Measurements from ENCODE around the gene CNTN5.

CNTN5 gene

GRCh38 chr11:100319691-100320090 is 1298.9 kb downstream of the CNTN5 start (continued):
- no peak for TF ChIP-seq GLIS1 (tag by site-specific recombination; IDR thresholded peaks at IDR 0.05)
- TF ChIP-seq ZNF416 (tag by site-specific recombination; IDR thresholded peaks at IDR 0.05) = no peak
- TF ChIP-seq ZBTB17 (tag by site-specific recombination; IDR thresholded peaks at IDR 0.05) = no peak
- TF ChIP-seq ZNF48 (tag by site-specific recombination; IDR thresholded peaks at IDR 0.05) = no peak
- TF ChIP-seq ZNF555 (tag by site-specific recombination; conservative IDR thresholded peaks at IDR 0.05) = no peak
- no peak for TF ChIP-seq ZNF138 (tag by site-specific recombination; IDR thresholded peaks at IDR 0.05; ENCODE audit: borderline replicate concordance)

- no peaks in the 10 kb centered on the region for H3K9me3 ChIP-seq (ENCODE audit: control insufficient read depth, insufficient read depth, low read depth, low read length)
- H3K36me3 ChIP-seq (ENCODE audit: control insufficient read depth in 2 of 2, insufficient read depth in 1 of 2, low read length in 2 of 2) = no peaks in the 10 kb centered on the region
- TF ChIP-seq ZNF76 (tag by site-specific recombination; IDR thresholded peaks at IDR 0.05; ENCODE audit: borderline replicate concordance, low read depth) (no peak), FEZF1 (tag by site-specific recombination; IDR thresholded peaks at IDR 0.05) (no peak), ZNF18 (tag by site-specific recombination; IDR thresholded peaks at IDR 0.05) (no peak)
- no peaks in the 10 kb centered on the region for H3K4me1 ChIP-seq (ENCODE audit: control insufficient read depth, insufficient read depth, low read length)
- no peak overlapping the region for H3K27ac ChIP-seq (ENCODE audit: extremely low read depth, low read depth, low read length)
- POLR2A ChIA-PET = no interaction called here
- no peak overlapping the region for H3K4me3 ChIP-seq (ENCODE audit: low read depth, low read length)
- CTCF ChIA-PET = interaction anchor here (0.5 to 0.6 kb wide), 3 partner anchors 169 to 643 kb away, joined by 3 to 4 read pairs (median 3); no protein-coding TSS in a partner anchor
Observed at GRCh38 chr11:100328626-100329340, 1308.0 kb downstream of the CNTN5 start.

GRCh38 chr11:100329352-100329751 is 1308.6 kb downstream of the CNTN5 start:
- Histone ChIP-seq H3K36me3 (ENCODE audit: control insufficient read depth in 2 of 2, insufficient read depth in 1 of 2, low read length in 2 of 2) (no peaks in the 10 kb centered on the region), H3K27ac (ENCODE audit: extremely low read depth, low read depth, low read length) (no peak overlapping the region), H3K9me3 (ENCODE audit: control insufficient read depth, insufficient read depth, low read depth, low read length) (no peaks in the 10 kb centered on the region), H3K4me3 (ENCODE audit: low read depth, low read length) (no peak overlapping the region), H3K4me1 (ENCODE audit: control insufficient read depth, insufficient read depth, low read length) (no peaks in the 10 kb centered on the region)
- ChIA-PET POLR2A (no interaction called here), CTCF (interaction anchor here (0.6 kb wide), 1 partner anchor 642 kb away, joined by 3 read pairs; no protein-coding TSS in a partner anchor)
- no peak for TF ChIP-seq ZNF473 (tag by site-specific recombination; IDR thresholded peaks at IDR 0.05)
- no peak for TF ChIP-seq ZBTB44 (tag by site-specific recombination; IDR thresholded peaks at IDR 0.05)
- TF ChIP-seq KLF9 (tag by site-specific recombination; IDR thresholded peaks at IDR 0.05; ENCODE audit: low read depth) = no peak
- no peak for TF ChIP-seq ZNF362 (tag by site-specific recombination; IDR thresholded peaks at IDR 0.05)
- no peak for TF ChIP-seq ZNF121 (tag by site-specific recombination; IDR thresholded peaks at IDR 0.05)
- no peak for TF ChIP-seq ZNF404 (tag by site-specific recombination; IDR thresholded peaks at IDR 0.05)
- TF ChIP-seq BCL11A (tag by site-specific recombination; IDR thresholded peaks at IDR 0.05; ENCODE audit: low read depth) = no peak
- TF ChIP-seq MYNN (tag by site-specific recombination; IDR thresholded peaks at IDR 0.05; ENCODE audit: borderline replicate concordance) = no peak
- no peak for TF ChIP-seq MZF1 (tag by site-specific recombination; IDR thresholded peaks at IDR 0.05; ENCODE audit: borderline replicate concordance)
- no peak for TF ChIP-seq ZNF626 (tag by site-specific recombination; IDR thresholded peaks at IDR 0.05)
- no peak for TF ChIP-seq ZNF768 (tag by site-specific recombination; IDR thresholded peaks at IDR 0.05)
- no peak for TF ChIP-seq ZNF398 (tag by site-specific recombination; IDR thresholded peaks at IDR 0.05)
- TF ChIP-seq GFI1B (tag by site-specific recombination; IDR thresholded peaks at IDR 0.05) = no peak
- no peak for TF ChIP-seq ZNF2 (tag by site-specific recombination; IDR thresholded peaks at IDR 0.05)
- no peak for TF ChIP-seq ZNF146 (tag by site-specific recombination; IDR thresholded peaks at IDR 0.05)
- no peak for TF ChIP-seq ZFHX2 (tag by site-specific recombination; conservative IDR thresholded peaks at IDR 0.05)
- TF ChIP-seq ZNF138 (tag by site-specific recombination; IDR thresholded peaks at IDR 0.05; ENCODE audit: borderline replicate concordance) = no peak
- no peak for TF ChIP-seq PBX3 (CRISPR knock-in tag; IDR thresholded peaks at IDR 0.05)

All from HEK293 (cell line).